Right kidney (tissue), 1 donor: ENCODE measurements around the gene THSD4.

ENCODE experiments used
- DNase-seq: peaks from one replicate; pipeline ENCODE4 v3.0.0-alpha.2; 2016

Gene THSD4

DNA sequence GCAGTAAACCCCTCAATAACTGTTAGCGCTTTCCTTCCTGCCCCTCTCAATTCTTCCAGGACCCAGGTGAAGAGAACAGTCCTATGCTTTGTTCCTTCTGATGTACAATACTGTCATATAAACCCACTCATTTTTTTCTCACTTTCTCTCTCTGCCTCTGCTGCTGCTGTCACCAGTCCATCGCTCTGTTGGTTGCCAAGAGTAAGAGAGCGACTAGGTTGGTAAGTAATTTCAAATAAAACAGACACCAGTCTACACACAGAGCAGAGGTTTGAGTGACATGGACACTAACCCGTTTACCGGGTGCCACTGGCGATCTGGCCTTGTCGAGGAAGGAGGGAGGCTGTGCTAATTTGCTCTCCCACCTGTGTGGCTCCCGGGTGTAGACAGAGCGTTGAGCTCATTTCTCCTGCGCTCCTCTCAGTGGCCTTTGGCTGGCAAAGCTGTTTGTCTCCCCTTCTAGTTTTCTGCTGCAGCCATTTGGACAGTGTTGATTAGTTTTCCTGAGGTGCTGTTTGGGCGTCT, 215.4 kb downstream of the THSD4 start:
- DNase-seq: no peak

- DNase-seq: no peak
Measured at GRCh38 chr15:71331173-71331572, 215.9 kb downstream of the THSD4 start.

DNA sequence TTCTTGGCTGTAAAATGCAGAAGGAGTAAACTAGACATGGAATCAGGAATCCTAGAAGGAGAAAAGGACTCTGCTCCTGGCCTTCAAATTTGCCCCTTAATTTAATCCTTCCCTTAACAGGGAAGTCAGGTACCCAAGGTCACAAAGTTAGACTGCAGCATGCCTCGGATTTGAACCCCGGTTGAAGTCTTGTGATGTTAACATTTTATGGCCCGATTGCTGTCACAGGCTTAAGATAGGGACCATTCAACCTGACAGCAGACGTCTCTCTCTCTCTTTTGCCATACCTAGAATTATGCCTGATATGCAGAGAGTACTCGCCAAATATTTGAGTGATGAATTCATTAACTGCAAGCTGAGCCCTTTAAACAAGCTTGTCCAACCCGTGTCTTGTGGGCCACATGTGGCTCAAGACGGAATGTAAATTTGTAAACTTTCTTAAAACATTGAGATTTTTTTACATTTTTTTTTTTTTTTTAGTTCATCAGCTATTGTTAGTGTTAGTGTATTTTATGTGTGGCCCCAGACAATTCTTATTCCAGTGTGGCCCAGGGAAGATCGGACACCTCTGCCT, 217.2 kb downstream of the THSD4 start:
- DNase-seq: no peak

DNA sequence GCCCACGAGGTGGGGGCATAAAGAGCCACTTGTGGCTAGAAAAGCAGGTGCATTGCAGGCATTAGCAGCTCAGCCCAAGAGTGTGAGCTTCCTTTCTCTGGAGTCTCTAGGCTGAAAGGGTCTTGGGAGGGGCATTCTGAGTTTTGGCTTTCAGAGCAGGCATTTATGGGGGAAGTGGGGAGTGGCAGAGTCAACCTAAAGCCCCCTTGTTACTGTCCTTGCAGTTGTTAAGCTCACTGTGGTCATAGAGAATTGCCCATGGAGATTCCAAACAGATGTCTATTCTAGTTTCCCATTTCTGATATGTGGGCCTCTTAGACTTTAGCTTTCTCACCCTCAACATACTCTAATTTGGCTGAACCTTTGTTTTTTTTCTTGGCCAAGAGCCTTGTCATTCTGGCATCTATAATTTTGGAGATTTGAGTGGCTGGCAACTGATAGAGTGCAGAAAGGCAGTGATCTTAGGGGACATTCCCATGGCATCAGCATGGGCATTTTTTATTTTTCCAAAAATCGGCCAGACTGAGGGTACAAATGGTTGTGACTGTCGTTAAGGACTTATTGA, 217.9 kb downstream of the THSD4 start:
- no peak for DNase-seq

GRCh38 chr15:71333839-71334238, 218.6 kb downstream of the THSD4 start:
- DNase-seq: no peak

DNA sequence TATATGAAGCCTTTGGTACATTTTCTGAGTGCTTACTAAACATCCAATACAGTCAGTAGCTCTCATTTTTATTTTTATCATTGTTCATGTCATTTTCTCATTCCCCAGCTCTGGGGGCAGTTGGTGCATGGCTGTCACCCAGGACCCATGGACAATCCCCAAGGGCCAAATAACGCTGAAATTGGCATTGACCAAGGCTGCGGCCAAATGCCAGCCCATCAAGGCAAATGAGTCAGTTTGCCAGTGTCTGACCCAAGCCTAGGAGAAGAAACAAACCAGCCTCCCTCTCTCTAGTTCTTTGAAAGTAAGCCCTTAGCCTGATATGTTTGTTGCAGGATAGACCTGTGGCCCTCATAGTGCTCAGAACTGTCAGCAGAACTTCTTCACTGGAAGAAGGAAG, 219.2 kb downstream of the THSD4 start:
- no peak for DNase-seq

DNA sequence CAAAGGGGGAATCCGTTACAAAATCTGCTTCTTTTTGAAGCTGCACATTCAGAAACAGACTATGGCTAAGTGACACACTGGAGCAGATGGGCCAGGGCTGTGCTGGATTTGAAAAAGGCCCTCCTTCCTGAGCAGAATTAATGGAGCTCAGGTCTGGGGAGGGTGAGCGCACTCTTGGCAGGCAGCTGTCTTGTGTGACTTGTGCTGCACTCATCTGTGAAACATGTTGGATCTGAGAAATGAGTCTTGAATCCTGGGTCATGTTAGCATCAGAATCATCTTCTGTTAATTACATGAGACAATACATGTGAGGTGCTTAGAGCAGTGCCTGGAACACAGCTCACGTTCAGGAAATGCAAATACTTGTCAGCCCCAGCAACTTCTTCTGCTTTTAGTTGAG, 219.6 kb downstream of the THSD4 start:
- DNase-seq: no peak

DNA sequence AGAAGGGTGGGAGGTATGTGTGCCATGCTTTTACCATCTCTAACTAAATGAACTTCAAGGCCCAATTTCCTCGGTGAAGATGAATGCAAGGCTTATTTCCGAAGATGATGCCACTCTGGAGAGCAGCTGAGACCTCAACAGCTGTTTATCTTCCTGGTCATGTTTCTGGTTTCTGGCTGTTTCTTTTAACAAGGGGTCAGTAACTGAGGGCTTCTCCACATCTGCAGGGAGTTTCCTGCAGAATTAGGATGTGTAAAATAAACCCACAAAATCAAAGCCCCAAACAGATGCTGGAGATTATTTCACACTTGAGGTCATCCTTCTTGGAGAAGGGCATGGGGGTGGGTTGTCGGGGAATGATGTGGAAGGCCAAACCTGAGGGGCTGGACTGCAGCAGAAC, 220.3 kb downstream of the THSD4 start:
- DNase-seq: no peak

DNA sequence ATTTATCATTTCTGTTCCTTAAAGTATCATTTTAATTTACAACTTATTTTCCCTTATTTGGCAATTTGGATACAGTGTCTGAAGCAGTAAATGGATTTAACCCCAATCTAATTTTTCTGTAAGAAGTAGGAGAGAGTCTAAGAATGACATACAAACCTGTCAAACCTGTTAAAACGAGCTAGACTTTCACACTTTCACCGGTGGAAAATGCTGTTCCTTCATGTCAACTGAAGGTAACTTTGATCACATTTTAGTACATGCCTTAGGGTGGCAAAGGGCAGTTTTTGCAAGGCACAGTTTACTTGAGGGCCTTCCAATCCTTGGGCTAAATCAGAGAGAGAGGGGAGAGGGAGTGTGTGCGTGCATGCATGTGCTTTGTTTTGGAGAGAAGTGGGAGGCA, 221.4 kb downstream of the THSD4 start:
- DNase-seq: no peak

GRCh38 chr15:71337197-71337845, 222.1 kb downstream of the THSD4 start:
- DNase-seq: no peak

DNA sequence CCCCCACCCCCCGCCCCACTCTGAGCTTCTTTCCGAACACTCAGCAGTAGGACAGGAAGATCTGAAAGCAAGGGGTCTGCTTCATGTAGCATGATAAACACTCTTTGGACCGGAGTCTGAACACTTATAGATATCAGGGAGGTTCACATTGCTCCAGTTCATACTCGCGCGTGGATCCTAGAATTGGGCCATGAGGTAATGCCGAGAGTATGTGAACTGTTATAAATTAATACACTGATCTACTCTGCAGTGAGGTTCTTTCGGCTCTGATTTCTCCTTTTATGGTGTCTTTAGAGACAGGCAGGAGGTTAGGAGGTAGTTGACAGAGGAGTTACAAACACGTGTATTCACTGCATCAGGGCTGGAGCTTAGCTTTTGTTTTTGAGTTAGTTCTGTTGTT, 223.0 kb downstream of the THSD4 start:
- DNase-seq: no peak

DNA sequence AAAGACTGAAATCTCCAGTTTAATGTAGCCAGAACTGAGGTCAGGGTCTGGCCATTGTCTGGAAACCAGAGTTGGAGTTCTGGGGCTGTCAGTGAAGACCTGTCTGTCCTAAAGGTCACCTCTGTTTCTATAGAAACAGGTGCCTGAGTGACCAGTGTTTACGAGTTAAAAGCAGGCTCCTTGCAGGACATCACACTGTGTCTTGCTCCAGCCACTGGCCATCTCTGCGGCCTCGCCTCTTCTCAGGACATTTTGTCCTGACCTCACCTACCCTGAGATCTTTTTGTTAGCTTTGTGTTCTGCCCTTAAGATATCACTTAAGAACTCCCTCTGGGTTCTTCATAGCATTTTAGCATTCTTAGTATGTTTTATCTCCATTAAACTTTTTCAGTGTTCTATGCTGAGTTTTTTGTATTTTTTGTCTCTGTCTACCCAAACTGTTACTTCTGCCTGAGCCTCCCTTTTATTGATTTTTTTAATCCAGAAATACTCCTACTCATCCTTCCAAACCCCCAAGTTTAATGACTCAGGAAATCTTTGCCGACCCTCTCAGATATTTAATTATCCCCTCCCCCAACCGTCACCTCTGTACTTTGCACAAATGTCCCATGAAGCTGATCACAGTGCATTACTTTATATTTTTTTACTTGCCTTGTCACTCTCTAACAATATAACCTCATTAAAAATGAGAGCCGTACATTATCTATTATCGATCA, 223.7 kb downstream of the THSD4 start:
- DNase-seq: no peak

- DNase-seq: no peak
Measured at GRCh38 chr15:71341811-71342550, 226.7 kb downstream of the THSD4 start.

GRCh38 chr15:71342658-71343057, 227.4 kb downstream of the THSD4 start:
- no peak for DNase-seq

GRCh38 chr15:71344316-71344715, 229.0 kb downstream of the THSD4 start:
- DNase-seq: no peak

DNA sequence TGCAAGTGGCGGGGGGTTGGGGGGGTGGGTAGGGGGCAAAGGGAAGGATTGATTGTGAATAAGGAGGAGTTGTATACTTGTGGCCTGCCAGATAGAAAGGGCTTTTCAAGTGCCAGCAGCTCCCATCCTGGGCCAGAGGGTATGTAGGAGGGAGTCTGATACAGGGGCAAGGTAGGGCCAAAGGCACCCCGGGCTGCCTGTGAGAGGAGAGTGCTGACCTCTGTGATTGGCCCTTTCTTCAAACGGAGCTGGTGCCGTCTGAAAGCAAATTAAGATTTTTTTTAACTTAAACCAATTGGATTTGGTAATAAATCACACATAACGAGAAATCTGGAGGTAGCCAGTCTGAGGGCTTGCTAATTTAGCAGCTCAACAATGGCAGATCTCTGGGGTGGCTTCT, 229.9 kb downstream of the THSD4 start:
- DNase-seq: no peak

DNA sequence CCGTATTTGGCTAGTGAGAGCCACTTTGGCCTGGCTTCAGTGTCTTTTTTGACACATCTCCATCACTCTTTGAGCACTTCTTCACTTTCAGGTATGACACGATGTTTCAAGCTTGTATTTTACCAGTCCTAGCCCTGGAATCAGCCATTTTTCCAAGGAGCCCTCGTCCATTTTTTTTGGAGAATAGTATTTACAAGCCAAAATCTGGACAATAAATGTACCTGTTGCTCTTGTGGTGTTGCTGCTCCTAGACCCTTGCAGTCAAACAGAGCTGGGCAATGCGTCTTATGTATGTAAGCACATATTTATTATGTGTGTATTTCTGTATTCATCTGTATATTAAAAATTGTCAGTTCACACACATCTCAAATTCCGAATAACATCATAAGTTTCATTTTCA, 231.2 kb downstream of the THSD4 start:
- no peak for DNase-seq

GRCh38 chr15:71348597-71348996, 233.3 kb downstream of the THSD4 start:
- no peak for DNase-seq

GRCh38 chr15:71349336-71349735, 234.1 kb downstream of the THSD4 start:
- no peak for DNase-seq

GRCh38 chr15:71349736-71350526, 234.7 kb downstream of the THSD4 start:
- DNase-seq: no peak

GRCh38 chr15:71350622-71351378, 235.5 kb downstream of the THSD4 start:
- DNase-seq: no peak
